ENCODE results near the gene ISG15. TPM values are rescaled to one million over a fixed set of nuclear protein-coding genes. Genes with fewer than 3 reads are reported as not detected.
"Not testable (repeated sequence)": the region's sequence is repeated elsewhere in the genome, so short reads cannot be mapped to it uniquely, and the experiment has no call there.

ISG15 gene
- total RNA-seq, 1 donor from 2014 or later: 31.9 TPM

- Mint-ChIP-seq H3K4me3 (ENCODE audit: low read depth) (no peak overlapping the region), H3K4me1 (ENCODE audit: low read depth) (no peaks in the 10 kb centered on the region), H3K27ac (no peak overlapping the region), H3K36me3 (ENCODE audit: low read depth) (no peaks in the 10 kb centered on the region), H3K27me3 (ENCODE audit: low read depth) (peaks cover 15% of the 10 kb centered on the region), H3K9me3 (no peaks in the 10 kb centered on the region)
- intact Hi-C loops (cut with micrococcal nuclease): no loop called here
- DNase-seq (ENCODE audit: low spot score): no peak
Measured at GRCh38 chr1:971751-972506, 41.4 kb upstream of the ISG15 start.

DNA sequence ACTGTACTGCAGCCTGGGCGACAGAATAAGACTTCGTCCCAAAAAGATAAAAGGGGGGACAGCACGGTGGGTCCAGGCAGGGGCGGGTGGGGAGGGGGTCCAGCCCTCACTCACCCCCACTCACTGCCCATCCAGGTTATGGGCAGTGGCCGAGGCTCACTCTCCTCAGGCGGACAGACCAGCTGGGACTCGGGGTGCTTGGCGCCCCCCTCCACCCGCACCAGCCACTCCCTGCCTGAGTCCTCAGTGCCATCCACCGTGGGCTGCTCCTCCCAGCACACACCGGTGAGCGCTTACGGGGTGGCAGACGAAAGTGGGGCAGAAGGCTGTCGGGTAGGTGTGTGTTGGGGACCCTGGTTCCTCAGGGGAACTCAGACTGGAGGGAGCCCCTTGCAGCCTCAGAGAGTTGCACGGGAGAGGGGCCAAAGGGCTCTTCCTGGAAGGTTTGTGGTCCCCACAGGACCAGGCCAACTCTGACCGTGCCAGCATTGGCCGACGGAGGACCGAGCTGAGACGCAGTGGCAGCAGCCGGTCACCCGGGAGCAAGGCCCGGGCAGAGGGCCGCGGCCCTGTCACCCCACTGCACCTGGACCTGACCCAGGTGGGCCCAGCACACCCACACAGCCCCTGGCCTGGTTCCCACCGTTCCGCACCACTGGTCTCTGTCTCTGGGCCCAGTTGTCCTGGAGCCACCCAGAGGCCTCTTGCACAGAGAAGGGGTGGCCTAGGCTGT lies 40.4 kb upstream of the ISG15 start:
- no peak for DNase-seq (ENCODE audit: low spot score)
- Mint-ChIP-seq H3K4me3 (ENCODE audit: low read depth) (no peak overlapping the region), H3K27ac (no peak overlapping the region), H3K27me3 (ENCODE audit: low read depth) (peaks cover 15% of the 10 kb centered on the region), H3K4me1 (ENCODE audit: low read depth) (no peaks in the 10 kb centered on the region), H3K9me3 (no peaks in the 10 kb centered on the region), H3K36me3 (ENCODE audit: low read depth) (no peaks in the 10 kb centered on the region)
- intact Hi-C loops (cut with micrococcal nuclease): no loop called here

GRCh38 chr1:973459-974292 lies 39.6 kb upstream of the ISG15 start:
- Mint-ChIP-seq H3K4me3 (ENCODE audit: low read depth) (no peak overlapping the region), H3K27ac (no peak overlapping the region), H3K4me1 (ENCODE audit: low read depth) (peaks cover 2% of the 10 kb centered on the region), H3K36me3 (ENCODE audit: low read depth) (no peaks in the 10 kb centered on the region), H3K27me3 (ENCODE audit: low read depth) (peaks cover 15% of the 10 kb centered on the region), H3K9me3 (no peaks in the 10 kb centered on the region)
- intact Hi-C loops (cut with micrococcal nuclease): no loop called here
- no peak for DNase-seq (ENCODE audit: low spot score)

DNA sequence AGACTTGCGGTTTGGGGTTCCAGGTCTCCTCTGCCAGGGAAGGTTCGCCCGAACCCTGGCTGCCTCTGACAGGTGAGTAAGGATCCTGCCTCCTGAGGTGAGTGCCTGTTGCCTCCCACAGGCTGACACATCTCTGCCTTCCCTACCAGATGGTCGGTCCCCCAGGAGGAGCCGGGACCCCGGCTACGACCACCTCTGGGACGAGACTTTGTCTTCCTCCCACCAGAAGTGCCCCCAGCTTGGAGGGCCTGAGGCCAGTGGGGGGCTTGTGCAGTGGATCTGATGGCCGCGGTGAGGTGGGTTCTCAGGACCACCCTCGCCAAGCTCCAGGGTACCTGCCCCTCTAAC lies 39.0 kb upstream of the ISG15 start:
- Mint-ChIP-seq H3K9me3 (no peaks in the 10 kb centered on the region), H3K4me3 (ENCODE audit: low read depth) (no peak overlapping the region), H3K36me3 (ENCODE audit: low read depth) (no peaks in the 10 kb centered on the region), H3K27ac (no peak overlapping the region), H3K4me1 (ENCODE audit: low read depth) (peaks cover 2% of the 10 kb centered on the region), H3K27me3 (ENCODE audit: low read depth) (peaks cover 15% of the 10 kb centered on the region)
- intact Hi-C loops (cut with micrococcal nuclease): no loop called here
- no peak for DNase-seq (ENCODE audit: low spot score)

- H3K27me3 Mint-ChIP-seq (ENCODE audit: low read depth): peaks cover 10% of the 10 kb centered on the region
- H3K9me3 Mint-ChIP-seq: no peaks in the 10 kb centered on the region
- intact Hi-C loops (cut with micrococcal nuclease): no loop called here
- no peak overlapping the region for H3K4me3 Mint-ChIP-seq (ENCODE audit: low read depth)
- peaks cover 2% of the 10 kb centered on the region for H3K4me1 Mint-ChIP-seq (ENCODE audit: low read depth)
- DNase-seq (ENCODE audit: low spot score): no peak
- H3K36me3 Mint-ChIP-seq (ENCODE audit: low read depth): no peaks in the 10 kb centered on the region
- no peak overlapping the region for H3K27ac Mint-ChIP-seq
Measured at GRCh38 chr1:974687-975328, 38.5 kb upstream of the ISG15 start.

DNA sequence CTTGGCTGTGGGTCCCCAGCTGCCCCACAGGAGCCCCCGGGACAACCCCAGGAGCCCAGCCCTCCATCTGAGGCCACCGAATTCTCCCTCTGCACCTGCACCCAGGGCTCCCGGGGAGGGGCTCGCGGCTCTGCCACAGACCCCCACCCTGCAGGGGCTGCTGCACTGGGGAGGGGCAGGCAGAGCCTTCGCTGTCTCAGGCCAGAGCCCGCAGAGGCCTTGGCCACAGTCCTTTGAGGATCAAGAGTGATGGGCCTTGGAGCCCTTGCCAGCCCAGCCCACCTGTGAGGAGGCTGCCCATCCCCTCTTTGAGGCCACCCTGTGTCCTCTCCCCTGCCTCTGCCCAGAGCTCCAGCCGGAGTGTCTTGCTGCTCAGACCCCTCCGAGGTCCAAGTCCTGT lies 37.9 kb upstream of the ISG15 start:
- intact Hi-C loops (cut with micrococcal nuclease): no loop called here
- no peak overlapping the region for H3K4me3 Mint-ChIP-seq (ENCODE audit: low read depth)
- no peaks in the 10 kb centered on the region for H3K9me3 Mint-ChIP-seq
- no peaks in the 10 kb centered on the region for H3K36me3 Mint-ChIP-seq (ENCODE audit: low read depth)
- H3K4me1 Mint-ChIP-seq (ENCODE audit: low read depth): peaks cover 2% of the 10 kb centered on the region
- peaks cover 10% of the 10 kb centered on the region for H3K27me3 Mint-ChIP-seq (ENCODE audit: low read depth)
- DNase-seq (ENCODE audit: low spot score): no peak
- no peak overlapping the region for H3K27ac Mint-ChIP-seq

- Mint-ChIP-seq H3K27ac (no peak overlapping the region), H3K4me3 (ENCODE audit: low read depth) (no peak overlapping the region), H3K9me3 (no peaks in the 10 kb centered on the region), H3K27me3 (ENCODE audit: low read depth) (peaks cover 10% of the 10 kb centered on the region), H3K4me1 (ENCODE audit: low read depth) (peaks cover 2% of the 10 kb centered on the region), H3K36me3 (ENCODE audit: low read depth) (no peaks in the 10 kb centered on the region)
- intact Hi-C loops (cut with micrococcal nuclease): loop anchor here (1.0 kb wide), 1 partner anchor 70 kb away; no protein-coding TSS in a partner anchor
- peak; percentile 57 for DNase-seq (ENCODE audit: low spot score)
Measured at GRCh38 chr1:975896-976683, 37.2 kb upstream of the ISG15 start.

GRCh38 chr1:976791-977190 lies 36.5 kb upstream of the ISG15 start:
- not testable (repeated sequence) for H3K27ac Mint-ChIP-seq; H3K4me1 Mint-ChIP-seq (ENCODE audit: low read depth); DNase-seq (ENCODE audit: low spot score); H3K4me3 Mint-ChIP-seq (ENCODE audit: low read depth); H3K9me3 Mint-ChIP-seq; H3K36me3 Mint-ChIP-seq (ENCODE audit: low read depth)
- H3K27me3 Mint-ChIP-seq (ENCODE audit: low read depth): peaks cover 10% of the 10 kb centered on the region
- intact Hi-C loops (cut with micrococcal nuclease): loop anchor here (1.0 kb wide), 1 partner anchor 70 kb away; no protein-coding TSS in a partner anchor

DNA sequence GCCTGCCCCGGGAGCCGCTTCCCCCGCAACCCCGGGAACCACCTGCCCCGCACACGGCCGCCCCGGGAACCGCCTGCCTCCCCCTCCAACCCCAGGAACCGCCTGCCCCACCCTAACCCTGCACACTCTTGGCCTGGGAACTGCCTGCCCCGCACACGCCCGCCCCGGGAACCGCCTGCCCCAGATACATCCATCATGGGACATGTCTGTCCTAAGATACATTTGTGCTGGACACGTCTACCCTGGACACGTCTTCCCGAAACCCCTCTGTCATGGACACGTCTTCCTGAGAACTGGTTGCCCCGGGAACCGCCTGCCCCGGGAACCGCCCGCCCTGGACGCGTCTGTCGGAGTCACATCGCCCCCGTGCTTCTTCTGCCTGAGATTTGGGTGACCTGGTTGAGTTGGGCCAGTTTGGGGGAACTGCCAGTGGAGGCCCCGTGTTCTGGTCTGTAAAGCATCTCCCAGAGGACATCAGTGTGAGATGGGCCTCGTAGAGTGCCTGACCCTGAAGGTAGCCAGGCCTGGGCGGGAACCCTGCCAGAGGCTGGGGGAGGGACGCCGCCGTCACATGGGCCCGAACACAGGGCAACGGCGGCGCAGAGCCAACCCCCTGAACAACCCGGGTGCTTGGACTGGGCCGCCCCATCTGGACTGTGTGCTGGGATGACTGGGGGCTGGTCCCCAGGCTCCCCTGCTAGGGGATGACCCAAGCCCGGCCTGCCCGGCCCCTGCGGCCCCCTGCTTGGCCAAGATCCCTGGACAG lies 35.0 kb upstream of the ISG15 start:
- Mint-ChIP-seq H3K4me3 (ENCODE audit: low read depth) (no peak overlapping the region), H3K9me3 (no peaks in the 10 kb centered on the region), H3K27me3 (ENCODE audit: low read depth) (peaks cover 10% of the 10 kb centered on the region), H3K27ac (no peak overlapping the region), H3K36me3 (ENCODE audit: low read depth) (no peaks in the 10 kb centered on the region), H3K4me1 (ENCODE audit: low read depth) (peaks cover 2% of the 10 kb centered on the region)
- intact Hi-C loops (cut with micrococcal nuclease): no loop called here
- no peak for DNase-seq (ENCODE audit: low spot score)

DNA sequence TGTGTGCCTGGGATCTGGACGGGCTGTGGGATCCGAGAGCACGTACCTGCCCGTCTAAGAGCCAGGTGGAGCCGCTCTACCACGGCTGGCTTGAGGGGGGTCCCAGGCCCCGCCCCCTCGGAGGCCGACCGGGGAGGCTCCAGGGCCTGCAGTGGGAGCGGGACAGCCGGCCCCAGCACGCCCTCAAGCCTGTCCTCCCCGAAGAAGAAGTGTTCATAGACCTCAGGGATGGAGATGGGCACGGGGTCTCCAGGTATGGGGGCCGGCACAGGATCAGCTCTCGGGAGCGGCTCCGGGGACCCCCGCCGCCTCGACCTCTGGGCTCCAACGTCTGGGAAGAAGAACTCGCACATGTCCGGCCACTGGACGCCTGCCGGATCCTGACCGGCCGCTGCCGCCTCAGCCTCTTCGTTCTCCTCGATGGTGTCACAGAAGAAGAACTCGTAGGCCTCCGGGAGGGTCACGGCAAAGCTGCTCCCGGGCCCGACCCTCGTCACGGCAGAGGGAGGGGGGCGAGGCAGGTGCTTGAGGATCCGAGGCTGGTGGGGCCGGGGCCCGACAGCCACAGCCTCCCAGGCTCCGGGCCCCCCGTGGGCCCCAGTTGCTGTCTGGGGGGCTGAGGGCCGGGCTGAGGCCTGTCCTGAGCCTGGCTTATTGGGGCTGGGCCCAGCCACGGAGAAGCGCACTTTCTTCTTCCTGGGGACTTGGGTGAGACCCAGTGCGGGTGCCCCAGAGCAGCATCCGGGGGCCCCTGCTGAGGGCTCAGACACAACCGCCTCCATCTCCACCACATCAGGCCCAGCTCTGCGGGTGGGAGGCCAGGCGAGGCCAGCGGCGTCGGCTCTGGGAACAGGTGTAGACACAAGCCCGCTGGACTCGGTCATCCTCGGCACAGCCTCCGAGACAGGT lies 34.2 kb upstream of the ISG15 start:
- no peak for DNase-seq (ENCODE audit: low spot score)
- H3K4me1 Mint-ChIP-seq (ENCODE audit: low read depth): peaks cover 2% of the 10 kb centered on the region
- H3K27me3 Mint-ChIP-seq (ENCODE audit: low read depth): peaks cover 13% of the 10 kb centered on the region
- H3K36me3 Mint-ChIP-seq (ENCODE audit: low read depth): no peaks in the 10 kb centered on the region
- H3K4me3 Mint-ChIP-seq (ENCODE audit: low read depth): no peak overlapping the region
- intact Hi-C loops (cut with micrococcal nuclease): no loop called here
- H3K27ac Mint-ChIP-seq: no peak overlapping the region
- no peaks in the 10 kb centered on the region for H3K9me3 Mint-ChIP-seq

DNA sequence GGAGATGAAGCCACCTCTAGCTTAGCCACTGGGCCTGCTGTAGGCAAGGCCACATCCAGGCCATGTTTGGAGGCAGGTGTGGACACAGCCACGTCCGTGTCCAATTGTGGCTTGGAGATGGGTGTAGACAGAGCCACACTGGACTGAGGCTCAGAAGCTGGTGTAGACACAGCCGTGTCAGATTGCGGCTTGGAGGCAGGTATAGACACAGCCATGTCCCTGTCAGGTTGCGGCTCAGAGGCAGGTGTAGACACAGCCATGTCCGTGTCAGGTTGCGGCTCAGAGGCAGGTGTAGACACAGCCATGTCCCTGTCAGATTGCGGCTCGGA lies 33.6 kb upstream of the ISG15 start:
- Mint-ChIP-seq H3K9me3 (no peaks in the 10 kb centered on the region), H3K27me3 (ENCODE audit: low read depth) (peaks cover 13% of the 10 kb centered on the region), H3K27ac (no peak overlapping the region), H3K4me1 (ENCODE audit: low read depth) (peaks cover 2% of the 10 kb centered on the region), H3K36me3 (ENCODE audit: low read depth) (no peaks in the 10 kb centered on the region), H3K4me3 (ENCODE audit: low read depth) (no peak overlapping the region)
- no peak for DNase-seq (ENCODE audit: low spot score)
- intact Hi-C loops (cut with micrococcal nuclease): no loop called here

Data from activated T-helper 2 cell treated with anti-CD3 and anti-CD28 coated beads, Interferon-gamma antibody, Interleukin-2, Interleukin-4, amounts not matched to agents 10 μg/mL and 5 μg/mL and 100 μg/mL, durations not matched to agents 14 hours and 24 hours and 36 hours (primary cell).